DMS153 treated with DMSO at 0.1 percent for 48 hours (cell line): ENCODE data around the gene ADCK2.
"Not testable (repeated sequence)": the region's sequence is repeated elsewhere in the genome, so short reads cannot be mapped to it uniquely, and the experiment has no call there.

Experiments
- DNase-seq: peaks from one replicate; lab custom pipeline; 2025; ENCODE audit not compliant: unreplicated experiment; lab: John Stamatoyannopoulos, UW

ADCK2 gene

GRCh38 chr7:140645166-140645900 lies 27.4 kb upstream of the ADCK2 start:
- no peak for DNase-seq

DNA sequence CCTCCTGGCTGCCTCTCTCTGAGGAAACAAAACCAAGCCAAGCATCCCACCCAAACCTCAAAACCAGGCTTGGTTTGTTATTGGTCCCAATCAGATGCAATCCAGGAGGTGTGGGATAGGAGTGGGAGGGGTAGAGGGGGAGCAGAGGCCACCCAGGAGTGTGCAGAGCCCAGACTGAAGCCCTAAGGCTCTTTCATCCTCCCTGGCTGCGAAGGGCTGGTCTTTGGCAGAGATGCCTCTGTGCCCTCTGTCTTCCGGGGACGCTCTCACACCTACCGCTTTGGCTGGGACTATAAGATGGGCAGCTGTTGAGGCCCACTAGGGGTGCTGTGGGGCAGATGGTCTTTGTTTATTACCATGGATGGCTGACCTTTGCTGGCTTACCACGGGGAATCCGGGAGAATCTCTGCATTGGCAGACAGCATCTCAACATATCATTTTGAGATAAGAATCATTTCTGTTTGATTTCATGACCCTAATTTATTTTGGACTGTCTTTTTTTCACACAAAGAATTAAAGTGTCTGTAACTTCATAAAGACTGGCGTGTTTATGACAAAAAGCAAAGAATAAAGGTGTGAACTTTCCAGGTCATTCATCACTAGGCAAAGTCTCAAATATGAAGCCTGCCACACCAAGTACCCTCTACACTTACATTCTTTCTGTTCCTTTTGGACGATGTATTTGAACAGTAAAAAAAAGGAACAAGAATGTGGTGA lies 25.7 kb upstream of the ADCK2 start:
- DNase-seq, result peak; percentile 72

DNA sequence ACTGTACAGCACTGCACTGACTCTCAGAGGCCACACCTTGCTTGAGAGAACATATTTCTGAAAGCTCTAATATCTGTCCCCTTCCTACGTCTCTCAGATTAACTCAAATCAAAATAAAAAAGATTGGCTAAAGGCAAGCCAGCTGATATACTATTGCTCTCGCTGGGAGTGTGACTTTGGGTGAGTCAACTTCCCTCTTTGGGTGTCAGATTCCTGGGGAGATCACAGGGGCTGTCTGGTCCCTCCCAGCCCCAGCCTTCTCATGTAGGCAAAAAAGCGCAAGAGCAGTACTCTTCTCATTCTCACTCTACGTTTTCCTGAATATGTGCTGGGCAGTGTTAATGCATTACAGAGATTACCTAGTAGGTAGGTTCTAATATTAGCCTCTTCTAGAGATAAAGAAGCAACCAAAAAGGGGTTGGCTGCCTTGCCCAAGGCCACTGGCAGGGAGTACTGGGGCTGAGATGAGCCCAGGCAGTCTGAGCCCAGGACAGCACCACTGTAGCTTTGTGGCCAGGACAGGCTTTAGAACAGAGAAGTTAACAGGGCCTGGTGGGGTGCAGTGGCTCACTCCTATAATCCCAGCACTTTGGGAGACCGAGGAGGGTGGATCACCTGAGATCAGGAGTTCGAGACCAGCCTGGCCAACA lies 23.1 kb upstream of the ADCK2 start:
- no peak for DNase-seq

DNA sequence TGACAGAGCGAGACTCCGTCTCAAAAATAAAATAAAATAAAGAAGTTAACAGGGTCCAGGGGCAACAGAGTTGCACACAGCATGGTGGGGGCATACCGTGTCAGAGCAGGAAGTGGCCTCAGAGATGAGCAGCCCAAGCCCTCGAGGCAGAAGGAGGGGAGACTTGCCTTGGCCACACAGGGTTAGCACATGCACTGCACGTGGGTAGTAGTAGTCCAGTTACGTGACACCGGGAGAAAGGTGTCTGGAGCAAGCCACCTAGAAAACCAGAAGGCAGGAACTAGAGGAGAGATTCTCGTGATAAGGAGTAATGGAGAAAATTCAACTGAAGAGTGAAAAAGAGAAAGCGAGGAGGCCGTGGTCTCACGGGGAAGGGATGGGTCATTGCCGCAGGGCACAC lies 22.4 kb upstream of the ADCK2 start:
- no peak for DNase-seq

DNA sequence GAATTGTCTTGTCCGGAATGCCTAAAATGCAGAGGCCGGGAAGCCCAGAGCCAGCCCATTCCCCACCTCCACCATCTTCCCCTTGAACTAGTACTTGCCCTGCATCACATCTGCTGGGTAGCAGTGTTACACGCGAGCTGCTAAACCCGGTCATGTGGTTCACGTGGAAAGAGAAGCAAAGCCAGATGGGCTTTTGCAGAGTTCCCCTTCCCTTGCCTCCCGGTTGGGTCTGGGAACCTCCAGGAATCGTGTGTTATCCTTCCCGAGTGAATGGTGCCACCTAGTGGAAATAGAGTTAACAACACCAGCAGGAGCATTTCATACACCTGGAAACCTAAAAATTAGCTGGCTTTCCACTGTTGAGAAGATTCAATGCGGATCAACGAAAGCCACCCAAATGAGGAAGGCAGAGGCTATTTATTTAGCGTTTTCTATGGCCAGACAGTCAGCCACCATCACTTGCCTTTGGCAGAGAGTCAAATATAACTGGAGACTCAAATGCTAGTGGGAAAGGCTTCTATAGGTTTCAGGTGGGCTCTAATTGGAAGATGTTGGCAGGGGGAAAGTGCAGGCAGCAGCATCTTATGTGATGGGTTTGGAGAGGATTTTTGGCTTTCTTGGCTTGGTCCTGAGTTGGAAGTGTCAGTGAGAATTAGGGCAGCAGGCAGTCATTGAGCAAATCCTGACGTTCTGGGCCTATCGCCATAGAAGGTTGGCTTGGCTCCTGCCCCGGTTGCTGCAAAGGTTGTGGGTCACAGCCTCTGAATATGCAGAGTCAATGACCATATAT lies 19.2 kb upstream of the ADCK2 start:
- peak; percentile 60 for DNase-seq

GRCh38 chr7:140654109-140654387 lies 18.7 kb upstream of the ADCK2 start:
- no peak for DNase-seq

DNA sequence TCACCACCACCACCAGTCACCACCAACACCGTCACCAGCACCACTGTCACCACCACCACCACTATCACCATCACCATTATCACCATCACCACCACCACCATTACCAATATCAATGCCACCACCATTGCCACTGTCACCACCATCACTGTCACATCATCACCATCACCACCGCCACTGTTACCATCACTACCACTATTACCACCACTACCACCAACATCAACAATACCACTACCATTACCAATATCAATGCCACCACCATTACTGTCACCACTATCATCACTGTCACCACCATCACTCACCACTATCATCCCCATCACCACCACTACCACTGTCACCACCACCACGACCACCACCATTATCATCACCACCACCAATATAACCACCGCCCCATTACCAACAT lies 18.1 kb upstream of the ADCK2 start:
- DNase-seq, result no peak

- DNase-seq, result no peak
Measured at GRCh38 chr7:140655511-140656408, 17.0 kb upstream of the ADCK2 start.

DNA sequence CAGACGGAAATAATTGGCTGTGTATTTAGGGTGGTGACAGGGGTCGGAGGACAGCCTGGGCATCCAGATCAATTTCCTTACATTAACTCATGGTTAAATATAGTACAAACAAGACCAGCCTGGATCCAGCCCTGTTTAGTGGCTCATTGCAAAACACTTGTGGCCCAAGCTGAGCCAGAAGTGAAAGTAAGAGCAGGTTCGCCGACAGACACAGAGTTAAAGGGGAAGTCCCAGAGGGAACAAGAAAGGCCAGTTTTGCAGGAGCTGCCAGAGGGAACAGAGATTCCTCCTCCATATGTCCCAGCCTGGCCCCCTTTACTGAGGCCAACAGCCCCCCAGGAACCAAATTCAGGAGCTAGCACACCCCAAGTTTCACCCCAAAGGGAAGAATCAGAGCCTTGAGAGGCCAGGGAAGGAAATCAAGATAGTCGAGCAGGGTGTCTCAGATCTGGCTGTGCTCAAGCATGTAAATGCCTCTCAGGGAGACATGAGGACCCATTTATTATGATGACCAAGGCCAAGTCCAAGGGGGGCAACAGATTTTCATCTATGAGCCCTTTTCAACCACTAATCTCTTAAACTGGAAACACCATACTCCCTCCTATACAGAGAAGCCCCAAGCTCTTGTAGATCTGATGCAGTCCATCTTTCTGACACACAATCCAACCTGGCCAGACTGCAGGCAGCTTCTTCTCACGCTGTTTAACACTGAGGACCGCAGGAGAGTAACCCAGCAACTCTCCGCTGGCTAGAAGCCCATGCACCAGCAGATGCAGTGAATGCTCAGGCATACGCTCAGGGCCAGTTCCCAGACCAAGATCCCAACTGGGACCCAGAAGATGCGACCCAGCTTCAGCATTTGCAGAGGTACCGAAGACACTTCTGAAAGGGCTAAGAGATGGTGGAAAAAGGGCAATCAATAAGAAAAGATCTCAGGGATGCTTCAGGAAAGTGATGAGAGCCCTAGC lies 15.9 kb upstream of the ADCK2 start:
- DNase-seq, result peak; percentile 11

DNA sequence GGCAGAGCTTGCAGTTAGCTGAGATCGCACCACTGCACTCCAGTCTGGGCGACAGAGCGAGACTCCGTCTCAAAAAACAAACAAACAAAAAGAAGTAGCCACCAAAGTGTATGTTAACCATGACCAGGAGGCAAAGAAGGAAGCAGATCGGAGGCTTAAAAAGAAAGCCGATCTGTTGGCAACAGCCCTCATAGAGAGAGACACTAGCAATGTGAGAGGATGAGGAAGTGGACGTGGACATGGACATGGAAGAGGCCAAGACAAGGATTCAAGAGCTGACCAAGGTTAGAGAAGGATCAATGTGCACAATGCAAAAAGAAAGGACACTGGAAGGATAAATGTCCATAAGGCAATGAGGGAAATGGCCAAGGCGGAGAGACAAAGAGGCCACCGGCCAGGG lies 14.9 kb upstream of the ADCK2 start:
- no peak for DNase-seq

DNA sequence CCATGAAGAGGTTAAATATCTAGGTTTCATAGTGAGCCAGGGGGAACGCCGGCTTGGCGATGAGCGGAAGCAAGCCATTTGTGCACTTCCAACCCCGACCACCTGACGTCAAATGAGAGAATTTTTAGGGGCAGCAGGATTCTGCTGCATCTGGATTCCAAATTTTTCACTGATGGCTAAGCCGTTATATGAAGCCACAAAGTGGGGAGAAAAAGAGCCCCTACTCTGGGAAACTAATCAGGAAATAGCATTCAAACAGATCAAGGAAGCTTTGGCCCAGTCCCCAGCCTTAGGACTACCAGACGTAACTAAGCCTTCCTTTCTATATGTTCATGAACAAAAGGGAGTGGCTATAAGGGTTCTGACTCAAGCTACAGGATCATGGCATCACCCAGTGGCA lies 12.9 kb upstream of the ADCK2 start:
- DNase-seq, result no peak

DNA sequence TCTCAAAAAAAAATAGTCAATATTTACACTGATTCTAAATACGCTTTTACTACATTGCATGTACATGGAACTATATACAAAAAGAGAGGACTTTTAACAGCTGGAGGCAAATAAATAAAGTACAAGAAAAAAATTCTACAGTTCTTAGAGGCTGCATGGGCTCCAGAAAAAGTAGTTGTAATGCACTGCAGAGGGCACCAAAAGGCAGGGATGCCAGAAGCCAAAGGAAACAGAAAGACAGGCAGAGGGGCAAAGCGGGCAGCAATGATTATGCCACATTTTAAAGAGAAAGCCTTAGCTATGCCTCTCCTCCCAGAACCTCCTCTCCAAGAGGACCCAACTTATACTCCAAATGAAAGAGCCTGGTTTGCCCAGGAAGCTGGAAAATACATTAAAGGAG lies 11.6 kb upstream of the ADCK2 start:
- DNase-seq, result no peak

- not testable (repeated sequence) for DNase-seq
Measured at GRCh38 chr7:140662938-140663337, 9.8 kb upstream of the ADCK2 start.

GRCh38 chr7:140667476-140667875 lies 5.3 kb upstream of the ADCK2 start:
- DNase-seq, result no peak

DNA sequence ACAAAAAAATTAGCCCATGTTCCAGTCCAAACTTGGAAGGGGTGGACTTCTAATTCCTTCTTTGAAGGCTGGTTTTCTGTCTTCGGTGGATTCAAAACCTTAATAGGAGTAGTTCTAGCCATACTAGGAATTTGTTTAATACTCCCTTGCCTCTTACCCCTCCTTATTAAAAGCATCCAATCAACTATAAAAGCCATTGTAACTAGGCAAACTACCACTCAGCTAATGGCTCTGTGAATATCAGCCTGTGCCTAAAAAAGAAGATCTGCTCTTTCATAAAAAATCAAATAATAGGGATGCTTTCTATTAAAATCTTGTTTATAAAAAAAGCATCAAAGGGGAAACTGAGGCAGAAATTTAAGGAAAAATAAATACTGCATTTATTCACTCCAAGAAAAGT lies 4.1 kb upstream of the ADCK2 start:
- no peak for DNase-seq

DNA sequence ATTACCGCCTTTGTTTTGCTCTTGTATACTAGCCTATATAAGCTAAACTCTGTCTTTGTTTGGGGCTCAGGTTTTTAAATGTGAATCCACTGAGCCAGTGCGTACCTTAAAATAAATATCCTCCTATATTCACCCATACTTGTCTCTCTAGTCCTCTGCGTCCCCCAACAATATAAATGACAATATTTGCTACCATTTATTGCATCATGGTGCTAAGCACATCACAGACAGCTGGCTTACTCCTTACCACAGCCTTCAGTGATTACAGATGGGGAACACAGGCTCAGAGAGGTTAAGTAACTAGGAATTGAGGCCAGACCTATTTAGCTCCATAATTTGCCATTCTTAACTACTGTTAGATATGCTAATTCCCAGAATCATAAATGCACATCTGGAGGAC lies 3.4 kb upstream of the ADCK2 start:
- no peak for DNase-seq

- DNase-seq, result not testable (repeated sequence)
Measured at GRCh38 chr7:140669862-140670261, 2.9 kb upstream of the ADCK2 start.

- no peak for DNase-seq
Measured at GRCh38 chr7:140670343-140670935, 2.3 kb upstream of the ADCK2 start.

DNA sequence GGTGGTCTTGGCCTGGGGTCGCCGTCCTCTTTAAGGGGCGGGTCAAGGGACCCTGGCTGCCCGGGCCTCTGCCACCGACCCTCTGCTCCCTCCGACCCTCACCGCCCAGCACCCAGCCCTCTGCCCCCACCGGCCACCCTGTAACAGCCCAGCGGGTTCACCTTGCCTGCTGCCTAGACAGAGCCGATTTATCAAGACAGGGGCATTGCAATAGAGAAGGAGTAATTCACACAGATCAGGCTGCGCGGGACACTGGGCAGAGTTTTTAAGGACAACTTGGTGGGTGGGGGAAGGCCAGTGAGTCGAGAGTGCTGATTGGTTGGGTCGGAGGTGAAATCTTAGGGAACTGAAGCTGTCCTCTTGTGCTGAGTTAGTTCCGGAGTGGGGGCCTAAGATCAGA lies 779 bp upstream of the ADCK2 start:
- DNase-seq, result no peak
